ENCODE data around the gene SLMAP.

Gene SLMAP

GRCh38 chr3:57809609-57809968 is 53.5 kb downstream of the SLMAP start:
- Histone ChIP-seq H3K79me2 (ENCODE audit: insufficient read depth, low read length) (peaks cover 90% of the 10 kb centered on the region), H3K9ac (ENCODE audit: low read length) (no peak overlapping the region), H3K36me3 (ENCODE audit: low read length) (0 out of 2 replicates have a peak, but pooled peaks cover 3% of the 10 kb centered on the region), H3K27ac (ENCODE audit: low read depth, low read length) (no peak overlapping the region), H3K4me3 (ENCODE audit: insufficient read depth, low read length, poor library complexity, severe bottlenecking) (no peak overlapping the region), H3K4me2 (ENCODE audit: low read depth, low read length, poor library complexity, severe bottlenecking) (no peak overlapping the region), H3K9me3 (ENCODE audit: insufficient read depth, low read length) (no peaks in the 10 kb centered on the region), H3F3A (ENCODE audit: insufficient read depth) (peaks cover 4% of the 10 kb centered on the region; the same call in 1 of the 2 replicates), H4K20me1 (ENCODE audit: low read depth, low read length) (no peaks in the 10 kb centered on the region), H3K9me2 (replicated peaks; ENCODE audit: insufficient read depth, low read length) (no peaks in the 10 kb centered on the region), H3K27me3 (ENCODE audit: low read length) (no peaks in the 10 kb centered on the region), H2AFZ (ENCODE audit: low read depth, low read length, severe bottlenecking) (no peak overlapping the region)
- no peak for TF ChIP-seq CTCF (IDR thresholded peaks at IDR 0.05; ENCODE audit: insufficient read depth, low read length, poor library complexity, severe bottlenecking)
- TF ChIP-seq EZH2phosphoT487 (conservative IDR thresholded peaks at IDR 0.05; ENCODE audit: low read length): no peak

GRCh38 chr3:57810048-57810447 is 53.9 kb downstream of the SLMAP start:
- no peak overlapping the region for H3K4me3 ChIP-seq (ENCODE audit: insufficient read depth, low read length, poor library complexity, severe bottlenecking)
- H3F3A ChIP-seq (ENCODE audit: insufficient read depth): peaks cover 4% of the 10 kb centered on the region; the same call in 1 of the 2 replicates
- H3K36me3 ChIP-seq (ENCODE audit: low read length): 0 out of 2 replicates have a peak, but pooled peaks cover 3% of the 10 kb centered on the region
- no peak overlapping the region for H3K9ac ChIP-seq (ENCODE audit: low read length)
- H3K79me2 ChIP-seq (ENCODE audit: insufficient read depth, low read length): peaks cover 90% of the 10 kb centered on the region
- no peak for TF ChIP-seq EZH2phosphoT487 (conservative IDR thresholded peaks at IDR 0.05; ENCODE audit: low read length)
- TF ChIP-seq CTCF (IDR thresholded peaks at IDR 0.05; ENCODE audit: insufficient read depth, low read length, poor library complexity, severe bottlenecking): no peak
- H3K4me2 ChIP-seq (ENCODE audit: low read depth, low read length, poor library complexity, severe bottlenecking): no peak overlapping the region
- H3K27ac ChIP-seq (ENCODE audit: low read depth, low read length): no peak overlapping the region
- no peaks in the 10 kb centered on the region for H3K9me2 ChIP-seq (replicated peaks; ENCODE audit: insufficient read depth, low read length)
- no peak overlapping the region for H2AFZ ChIP-seq (ENCODE audit: low read depth, low read length, severe bottlenecking)
- H3K9me3 ChIP-seq (ENCODE audit: insufficient read depth, low read length): no peaks in the 10 kb centered on the region
- H4K20me1 ChIP-seq (ENCODE audit: low read depth, low read length): no peaks in the 10 kb centered on the region
- H3K27me3 ChIP-seq (ENCODE audit: low read length): no peaks in the 10 kb centered on the region

GRCh38 chr3:57810471-57811137 is 54.5 kb downstream of the SLMAP start:
- Histone ChIP-seq H3K9me3 (ENCODE audit: insufficient read depth, low read length) (no peaks in the 10 kb centered on the region), H3K27me3 (ENCODE audit: low read length) (no peaks in the 10 kb centered on the region), H2AFZ (ENCODE audit: low read depth, low read length, severe bottlenecking) (no peak overlapping the region), H3K27ac (ENCODE audit: low read depth, low read length) (no peak overlapping the region), H3K79me2 (ENCODE audit: insufficient read depth, low read length) (peaks cover 89% of the 10 kb centered on the region), H3K9me2 (replicated peaks; ENCODE audit: insufficient read depth, low read length) (no peaks in the 10 kb centered on the region), H3K4me2 (ENCODE audit: low read depth, low read length, poor library complexity, severe bottlenecking) (no peak overlapping the region), H3K9ac (ENCODE audit: low read length) (no peak overlapping the region), H3F3A (ENCODE audit: insufficient read depth) (peaks cover 4% of the 10 kb centered on the region; the same call in 1 of the 2 replicates), H4K20me1 (ENCODE audit: low read depth, low read length) (no peaks in the 10 kb centered on the region), H3K4me3 (ENCODE audit: insufficient read depth, low read length, poor library complexity, severe bottlenecking) (no peak overlapping the region), H3K36me3 (ENCODE audit: low read length) (0 out of 2 replicates have a peak, but pooled peaks cover 3% of the 10 kb centered on the region)
- TF ChIP-seq EZH2phosphoT487 (conservative IDR thresholded peaks at IDR 0.05; ENCODE audit: low read length): no peak
- no peak for TF ChIP-seq CTCF (IDR thresholded peaks at IDR 0.05; ENCODE audit: insufficient read depth, low read length, poor library complexity, severe bottlenecking)
